RKO (cell line): Measurements from ENCODE around the gene NID1.
"Not testable (repeated sequence)": the region's sequence is repeated elsewhere in the genome, so short reads cannot be mapped to it uniquely, and the experiment has no call there.

ENCODE experiments used
- DNase-seq: peaks from one replicate; pipeline ENCODE4 v3.0.0-alpha.2; 2016; ENCODE audit warnings: low spot score

The NID1 gene

DNA sequence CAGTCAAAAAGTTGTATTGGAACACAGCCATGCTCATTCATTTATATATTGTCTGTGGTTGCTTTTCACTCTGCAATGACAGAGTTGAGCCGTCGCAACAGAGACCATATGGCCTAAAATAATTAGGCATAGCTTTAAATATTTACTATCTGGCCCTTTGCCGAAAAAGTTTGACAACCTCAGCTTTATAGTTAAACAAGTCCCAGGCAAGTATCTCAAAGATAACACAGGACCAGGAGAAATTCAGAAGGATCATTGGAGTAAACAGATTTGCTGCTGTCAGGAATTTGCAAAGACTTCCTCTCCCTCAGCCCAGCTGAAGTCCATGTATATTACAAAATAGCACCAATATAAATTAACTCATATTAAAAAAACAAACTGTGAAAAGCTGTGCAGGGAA, 34.4 kb downstream of the NID1 start:
- no peak for DNase-seq

DNA sequence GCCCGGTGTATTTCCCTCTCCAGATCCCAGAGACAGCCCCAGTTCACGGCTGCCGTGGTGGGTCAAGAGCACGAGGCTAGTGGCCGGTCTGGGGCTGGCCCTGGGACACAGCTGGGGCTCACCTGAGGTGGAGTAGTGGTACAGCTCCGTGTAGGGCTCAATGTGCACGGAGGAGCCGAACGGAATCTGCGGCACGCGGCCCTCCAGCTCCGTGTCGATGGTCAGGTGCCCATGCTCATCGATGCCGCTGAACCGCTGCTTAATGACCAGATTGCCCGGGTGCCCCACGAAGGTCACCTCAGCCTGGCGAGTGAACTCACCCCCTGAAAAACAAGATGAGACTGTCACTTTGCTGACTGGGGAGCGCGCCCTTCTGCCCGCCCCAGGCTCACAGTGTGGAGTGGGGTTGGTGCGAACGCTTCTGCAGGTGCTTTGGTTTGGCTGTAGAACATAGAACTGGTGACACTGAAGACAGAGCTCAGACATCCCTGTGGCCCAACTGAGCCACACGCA, 35.4 kb downstream of the NID1 start:
- no peak for DNase-seq

DNA sequence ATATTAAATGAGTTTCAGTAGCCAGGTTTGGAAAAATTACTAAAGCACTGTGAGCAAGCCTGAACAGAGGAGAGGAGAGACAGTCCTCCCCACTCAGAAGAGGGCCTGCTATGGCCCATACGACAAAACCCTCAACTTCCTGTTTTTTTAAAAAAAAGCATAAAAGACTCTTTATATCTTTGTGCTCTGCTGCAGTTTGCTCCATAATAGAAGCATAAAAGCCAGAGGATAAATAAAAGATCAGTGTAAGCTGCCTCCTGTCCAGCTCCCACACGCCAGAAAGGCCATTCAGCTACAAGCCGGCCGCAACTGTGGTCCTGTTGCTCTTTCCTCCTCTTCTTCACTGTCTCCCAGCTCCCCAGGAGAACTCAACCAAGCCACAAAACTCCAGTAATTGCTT, 37.8 kb downstream of the NID1 start:
- no peak for DNase-seq

DNA sequence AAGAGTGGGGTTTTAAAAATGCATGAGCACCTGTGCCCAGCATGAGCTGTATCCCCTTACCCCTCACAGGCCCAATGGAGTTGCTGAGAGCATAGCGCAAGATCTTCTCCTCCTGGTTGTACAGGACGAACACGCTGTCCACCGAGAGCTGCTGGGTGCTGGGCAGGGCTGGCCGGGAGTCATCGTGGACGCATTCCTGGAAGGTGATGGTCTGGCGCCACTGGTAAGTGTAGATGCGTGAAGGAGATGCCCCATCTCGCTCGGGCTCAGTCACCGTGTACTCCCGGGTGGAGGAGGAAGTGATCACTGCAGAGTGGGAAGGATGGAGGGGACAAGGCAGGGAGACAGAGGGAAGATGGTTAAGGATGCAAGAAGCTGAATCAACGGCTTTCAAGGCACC, 39.1 kb downstream of the NID1 start:
- no peak for DNase-seq

DNA sequence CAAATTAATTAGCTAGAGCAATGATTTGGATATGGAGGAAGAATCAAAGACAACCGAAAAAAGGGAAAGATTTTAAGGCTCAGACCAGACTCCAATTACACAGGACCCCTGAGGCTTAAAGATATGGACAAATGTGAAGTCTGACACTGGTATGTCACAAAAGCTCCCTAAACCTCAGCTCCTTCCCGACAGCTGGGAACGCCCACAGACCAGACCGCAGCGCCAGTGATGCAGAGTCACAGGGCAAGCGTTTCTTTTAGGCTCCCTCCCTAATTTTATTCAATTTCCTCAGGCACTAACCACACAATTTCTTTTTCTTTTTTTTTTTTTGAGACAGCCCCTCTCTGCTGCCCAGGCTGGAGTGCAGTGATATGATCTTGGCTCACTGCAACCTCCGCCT, 40.2 kb downstream of the NID1 start:
- DNase-seq = no peak

DNA sequence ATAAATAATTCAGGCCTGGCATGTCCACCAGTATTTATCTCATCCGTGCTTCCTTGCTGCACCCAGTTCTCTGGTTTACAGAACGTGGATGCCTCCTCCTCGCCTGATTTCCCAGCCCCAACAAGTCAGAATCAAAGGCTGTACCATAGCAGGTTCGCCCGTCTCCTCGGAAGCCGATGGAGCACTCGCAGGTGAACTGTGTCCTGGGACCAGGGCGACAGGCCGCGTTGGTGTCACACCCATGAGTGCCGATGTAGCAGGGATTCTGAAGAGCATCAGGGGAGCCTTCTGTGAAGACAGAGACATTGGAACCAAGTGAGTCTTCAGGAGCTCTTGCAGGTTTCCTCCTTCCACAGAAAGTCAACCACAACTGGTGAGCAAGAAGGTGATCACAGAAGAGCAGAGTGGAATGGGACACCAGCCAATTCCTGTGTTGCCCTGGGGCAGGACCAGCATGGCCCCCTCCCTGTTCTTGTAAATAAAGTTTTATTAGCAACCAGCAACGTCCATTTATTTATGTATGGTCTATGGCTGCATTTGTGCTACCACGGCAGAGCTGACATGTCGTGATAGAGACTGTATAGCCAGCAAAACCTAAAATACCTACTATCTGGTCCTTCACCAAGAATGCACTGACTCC, 40.8 kb downstream of the NID1 start:
- DNase-seq = no peak

DNA sequence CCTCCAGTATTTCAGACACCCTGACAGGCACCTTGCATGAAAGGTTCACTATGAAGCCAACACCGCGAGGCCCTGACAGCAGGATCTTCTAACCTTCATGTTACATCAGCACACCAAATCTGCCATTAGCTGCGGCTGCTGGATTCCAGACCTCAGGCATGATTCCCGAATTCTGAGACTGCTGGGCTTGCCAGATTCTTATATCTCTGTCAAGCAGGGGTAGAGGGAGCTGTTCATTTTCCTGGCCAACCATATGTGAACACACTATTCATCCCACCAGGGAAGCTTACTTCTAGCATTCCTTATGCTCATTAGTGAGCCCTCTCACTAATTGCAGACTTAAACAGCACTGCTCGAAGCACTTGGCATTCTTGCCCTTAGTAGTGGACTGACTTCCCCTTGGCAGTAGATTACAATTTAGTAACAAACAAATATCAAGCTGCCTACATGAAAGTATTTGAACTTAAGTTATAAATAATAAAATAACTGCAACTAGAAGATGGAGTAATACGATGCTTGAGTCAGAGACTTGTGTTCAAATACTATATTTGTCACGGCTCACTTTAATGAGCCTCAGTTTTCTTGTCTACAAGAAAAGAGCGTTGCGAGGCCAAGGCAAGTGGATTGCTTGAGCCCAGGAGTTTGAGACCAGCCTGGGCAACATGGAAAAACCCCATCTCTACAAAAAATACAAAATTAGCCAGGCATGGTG, 43.3 kb downstream of the NID1 start:
- no peak for DNase-seq

DNA sequence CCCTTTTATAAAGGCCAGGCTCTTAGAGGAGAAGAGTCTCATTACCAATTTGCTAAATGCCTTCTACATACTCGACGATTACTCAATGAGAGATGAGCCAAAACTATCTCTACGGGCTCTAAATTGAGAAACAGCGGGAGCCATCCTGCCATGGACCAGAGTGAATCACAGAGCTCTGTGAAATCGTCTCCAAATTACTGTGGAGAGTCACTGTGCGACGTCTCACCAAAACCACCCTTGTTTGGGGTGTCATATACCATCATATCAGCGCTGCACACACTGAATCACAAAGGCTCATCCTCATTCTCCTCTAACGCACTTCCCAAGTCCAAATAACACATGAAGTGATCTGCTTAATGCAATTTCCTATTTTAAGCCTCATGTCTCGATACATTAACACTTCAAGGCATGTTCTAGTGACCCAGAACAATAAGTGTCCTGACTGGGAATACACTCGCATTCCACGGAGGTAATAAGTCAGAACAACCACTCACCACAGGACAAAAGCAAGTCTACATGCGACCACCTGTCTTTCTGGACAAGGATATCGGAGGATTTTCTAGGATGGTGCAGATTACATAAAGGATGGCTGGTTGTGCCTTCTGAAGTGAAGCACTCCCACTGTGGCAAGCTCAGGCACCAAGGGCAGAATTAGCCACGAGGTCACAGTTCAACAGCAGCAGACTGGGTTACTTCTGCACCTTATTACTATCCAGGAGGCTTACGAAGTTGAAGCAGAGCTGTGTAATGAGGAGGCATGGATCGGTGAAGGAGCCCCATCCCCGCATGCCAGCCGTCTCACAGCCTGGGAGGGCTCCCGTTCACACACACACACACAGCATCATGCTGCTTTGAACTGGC, 44.3 kb downstream of the NID1 start:
- DNase-seq = no peak

DNA sequence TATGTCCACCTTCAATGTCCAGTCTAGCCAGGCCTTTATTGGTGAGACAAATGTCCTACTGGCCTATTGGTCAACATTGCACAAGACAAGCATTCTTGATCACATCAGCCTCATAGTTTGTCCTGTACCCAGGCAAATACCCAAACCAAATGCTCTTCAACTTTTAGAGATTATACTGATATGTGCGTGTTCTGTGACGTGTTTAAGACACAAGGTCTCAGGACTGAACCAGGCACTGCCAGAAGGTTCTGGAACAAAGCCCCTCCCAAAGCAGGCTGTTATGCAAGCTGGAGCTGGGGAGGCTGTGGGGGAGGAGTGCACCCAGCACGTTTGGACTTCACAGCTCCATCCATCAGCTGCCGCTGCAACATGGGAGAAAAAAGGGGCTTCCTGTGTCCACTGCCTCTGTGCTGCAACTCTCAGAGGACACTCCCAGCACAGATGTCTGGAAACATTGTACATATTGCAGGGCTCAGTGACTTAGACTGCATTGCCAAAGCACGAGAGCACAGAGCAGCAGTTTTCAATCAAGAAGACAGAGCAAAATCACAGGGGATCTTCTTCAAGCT, 45.9 kb downstream of the NID1 start:
- DNase-seq = no peak

DNA sequence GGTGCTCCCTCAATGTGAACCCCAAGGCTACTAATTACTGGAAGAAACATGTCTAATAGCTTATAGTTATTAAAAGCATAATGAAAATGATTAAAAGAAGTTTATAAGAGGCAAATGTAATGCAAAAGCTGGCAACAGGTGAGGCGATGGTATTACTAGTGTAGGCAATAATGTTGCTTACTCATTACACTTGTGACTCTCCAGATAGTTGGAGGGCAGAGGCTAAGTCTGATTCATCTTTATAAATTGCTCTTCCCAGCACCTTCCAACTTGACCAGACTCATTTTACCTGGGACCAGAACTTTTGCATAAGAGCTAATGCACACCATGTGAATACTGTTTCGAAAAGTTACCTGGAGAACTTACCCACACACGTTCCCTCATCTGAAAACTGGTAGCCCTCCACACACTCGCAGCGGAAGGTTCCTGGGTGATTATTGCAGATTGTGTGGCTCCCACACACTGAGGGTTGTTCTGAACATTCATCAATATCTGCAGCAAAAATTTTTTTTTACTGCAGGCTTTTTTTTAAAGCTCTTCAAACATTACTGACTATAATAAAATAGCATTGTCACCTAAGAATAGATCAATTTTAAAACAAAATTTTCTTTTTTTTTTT, 48.0 kb downstream of the NID1 start:
- DNase-seq = no peak

DNA sequence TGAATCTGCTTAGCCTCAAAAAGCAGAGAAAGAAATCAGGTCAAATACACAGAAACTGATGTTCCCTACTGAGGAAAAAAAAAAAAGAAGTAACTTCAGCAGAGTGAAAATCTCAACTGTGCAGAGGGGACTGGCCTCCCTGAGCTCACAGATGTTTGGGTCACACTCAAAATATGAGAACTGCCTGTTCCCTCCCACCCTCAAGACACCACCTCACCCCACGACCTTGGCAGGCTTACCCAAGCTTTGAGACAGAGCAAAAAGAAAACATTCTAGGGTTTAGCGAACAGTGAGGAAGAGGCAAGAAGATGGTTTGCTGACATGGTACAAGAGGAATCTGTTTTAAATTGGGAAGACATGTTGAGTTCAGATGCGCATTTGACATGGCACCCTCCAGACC, 48.8 kb downstream of the NID1 start:
- no peak for DNase-seq

DNA sequence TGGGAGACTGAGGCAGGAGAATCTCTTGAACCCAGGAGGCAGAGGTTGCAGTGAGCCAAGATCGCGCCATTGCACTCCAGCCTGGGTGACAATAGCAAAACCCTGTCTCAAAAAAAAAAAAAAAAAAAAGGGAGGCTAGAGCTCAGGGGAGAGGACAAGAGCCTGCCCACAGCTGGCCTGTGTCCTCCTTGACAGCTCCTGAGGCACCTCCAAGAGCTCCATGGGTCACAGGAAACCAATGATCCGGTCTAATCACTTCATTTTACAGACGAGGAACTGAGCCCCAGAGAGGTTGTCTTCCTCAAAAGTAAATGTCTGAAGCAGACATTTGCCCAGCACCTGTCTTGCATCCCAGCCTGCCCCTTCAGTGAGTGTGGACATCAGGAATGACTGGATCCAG, 49.4 kb downstream of the NID1 start:
- DNase-seq = no peak

DNA sequence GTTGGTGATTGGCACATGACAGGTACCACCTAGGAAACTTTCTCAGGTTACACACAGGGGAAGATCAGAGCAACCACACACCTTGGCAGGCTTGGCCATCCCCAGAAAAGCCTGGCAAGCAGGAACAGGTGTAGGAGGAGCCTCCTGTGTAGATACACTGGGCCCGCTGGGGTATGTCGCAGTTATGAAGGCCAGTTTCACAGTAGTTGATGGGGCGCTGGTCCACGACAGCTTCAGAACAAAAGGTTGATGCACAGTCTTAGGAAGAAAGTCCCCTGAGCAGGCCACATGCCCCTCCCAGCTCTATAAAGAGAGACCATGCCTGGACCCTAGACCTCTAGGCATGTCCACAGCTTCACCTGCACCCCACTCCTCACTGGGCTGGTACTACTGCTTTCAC, 51.6 kb downstream of the NID1 start:
- no peak for DNase-seq

DNA sequence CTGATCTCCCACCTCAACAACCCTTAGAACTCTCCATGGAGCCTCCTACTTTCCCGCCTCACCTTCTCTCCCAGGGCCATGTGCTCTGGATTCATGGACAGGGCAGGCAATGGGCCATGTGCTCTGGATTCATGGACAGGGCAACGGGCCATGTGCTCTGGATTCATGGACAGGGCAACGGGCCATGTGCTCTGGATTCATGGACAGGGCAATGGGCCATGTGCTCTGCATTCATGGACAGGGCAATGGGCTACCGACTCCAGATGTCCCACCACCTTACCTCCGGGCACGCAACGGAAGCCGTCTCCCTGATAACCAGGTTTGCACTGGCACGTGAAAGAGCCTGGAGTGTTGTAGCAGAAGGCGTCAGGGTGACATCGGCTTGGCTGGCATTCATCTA, 53.2 kb downstream of the NID1 start:
- no peak for DNase-seq

DNA sequence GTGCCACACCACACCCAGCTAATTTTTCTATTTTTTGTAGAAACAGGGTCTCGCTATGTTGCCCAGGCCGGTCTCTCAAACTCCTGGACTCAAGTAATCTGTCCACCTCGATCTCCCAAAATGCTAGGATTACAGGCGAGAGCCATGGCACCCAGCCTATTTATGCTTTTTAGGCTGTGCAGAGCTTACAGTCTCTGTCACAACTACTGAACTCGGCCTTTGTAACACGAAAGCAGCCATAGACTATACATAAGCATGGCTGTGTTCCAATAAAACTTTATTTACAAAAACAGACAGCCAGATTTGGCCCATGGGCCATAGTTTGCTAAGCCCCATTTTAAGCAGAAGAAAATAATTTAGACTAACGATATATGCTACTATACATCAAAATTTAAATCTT, 54.4 kb downstream of the NID1 start:
- no peak for DNase-seq

DNA sequence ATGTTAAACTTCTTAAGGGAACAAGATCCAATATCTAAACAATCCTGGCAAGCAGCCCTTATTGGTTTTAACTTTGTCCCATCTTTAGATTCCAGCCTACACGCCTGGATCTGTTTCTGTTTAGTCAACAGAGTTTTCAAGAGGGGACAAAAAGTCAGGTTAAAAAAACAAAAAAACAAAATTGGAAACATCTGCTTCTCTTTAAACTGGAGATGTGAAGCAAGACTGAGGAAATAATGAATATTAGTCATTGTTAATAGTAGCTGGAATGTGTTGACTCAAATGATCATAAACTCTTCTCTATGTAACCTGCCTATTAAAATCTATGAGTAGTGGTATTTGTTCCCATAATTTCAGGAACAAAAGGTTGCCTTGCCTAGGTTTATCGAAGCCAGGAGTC, 55.0 kb downstream of the NID1 start:
- no peak for DNase-seq

DNA sequence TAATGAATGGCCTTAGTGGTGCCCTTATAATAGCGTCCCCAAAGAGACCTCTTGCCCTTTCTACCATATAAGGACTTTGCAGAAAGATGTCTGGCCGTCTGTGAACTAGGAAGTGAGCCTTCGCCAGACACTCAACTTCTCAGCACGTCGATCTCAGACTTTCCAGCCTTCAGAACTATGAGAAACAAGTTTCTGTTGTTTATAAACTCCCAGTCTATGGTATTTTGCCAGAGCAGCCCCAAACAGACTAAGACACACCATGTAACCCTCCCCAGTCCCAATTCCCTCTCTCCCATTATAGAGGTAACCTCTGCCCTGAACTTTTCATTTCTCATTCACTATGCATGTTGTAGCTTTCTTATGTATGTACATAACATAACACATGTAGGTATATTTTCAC, 55.7 kb downstream of the NID1 start:
- no peak for DNase-seq

DNA sequence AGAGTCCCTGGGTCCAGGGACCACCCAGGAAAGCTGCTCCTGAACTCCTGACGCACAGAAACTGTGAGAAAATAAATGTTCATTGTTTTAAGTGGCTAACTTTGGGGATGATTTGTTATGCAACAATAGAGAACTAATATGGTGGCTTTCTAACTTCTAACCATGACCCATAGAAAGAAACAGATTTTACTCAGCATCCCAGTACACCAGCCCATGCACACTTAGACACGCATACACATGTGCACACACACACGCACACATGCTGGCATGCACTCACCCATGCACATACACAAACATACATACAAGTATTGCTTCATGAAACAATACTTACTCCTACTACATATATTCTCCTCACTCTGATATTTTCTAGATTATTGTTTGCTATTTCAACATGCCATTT, 57.1 kb downstream of the NID1 start:
- DNase-seq = no peak

DNA sequence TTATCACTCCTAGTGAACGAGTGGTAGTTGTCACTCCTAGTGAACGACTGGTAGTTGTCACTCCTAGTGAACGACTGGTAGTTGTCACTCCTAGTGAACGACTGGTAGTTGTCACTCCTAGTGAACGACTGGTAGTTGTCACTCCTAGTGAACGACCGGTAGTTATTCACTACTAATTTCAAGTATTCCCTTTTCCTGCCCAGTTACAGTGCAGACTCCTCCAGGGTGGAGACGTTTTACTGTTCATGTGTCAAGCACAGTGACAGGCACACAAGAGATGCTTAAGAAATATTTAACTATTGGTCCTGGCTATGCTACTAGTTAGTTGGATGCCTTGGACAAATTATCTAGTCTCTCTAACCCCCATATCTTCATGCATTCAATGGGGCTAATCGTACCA, 61.8 kb downstream of the NID1 start:
- DNase-seq = not testable (repeated sequence)

DNA sequence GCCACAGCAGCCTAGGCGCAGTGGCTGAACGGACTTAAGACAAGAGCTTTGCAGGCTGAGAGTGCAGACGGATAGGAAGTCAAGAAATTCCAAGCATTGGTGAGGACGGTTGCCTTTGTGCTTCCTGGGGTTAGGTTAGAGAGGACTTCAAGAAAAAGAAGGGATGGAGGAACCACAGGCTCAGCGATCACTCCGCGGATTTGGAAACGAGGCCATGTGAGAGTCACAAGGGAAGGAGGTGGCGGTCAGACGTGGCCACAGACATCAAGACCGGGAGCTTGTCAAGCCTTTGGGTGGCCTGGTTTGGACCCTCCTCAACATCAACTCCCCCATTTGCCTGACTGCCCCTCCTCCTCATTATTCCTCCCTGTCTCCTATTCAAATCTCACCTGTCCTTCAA, 62.3 kb downstream of the NID1 start:
- no peak for DNase-seq

DNA sequence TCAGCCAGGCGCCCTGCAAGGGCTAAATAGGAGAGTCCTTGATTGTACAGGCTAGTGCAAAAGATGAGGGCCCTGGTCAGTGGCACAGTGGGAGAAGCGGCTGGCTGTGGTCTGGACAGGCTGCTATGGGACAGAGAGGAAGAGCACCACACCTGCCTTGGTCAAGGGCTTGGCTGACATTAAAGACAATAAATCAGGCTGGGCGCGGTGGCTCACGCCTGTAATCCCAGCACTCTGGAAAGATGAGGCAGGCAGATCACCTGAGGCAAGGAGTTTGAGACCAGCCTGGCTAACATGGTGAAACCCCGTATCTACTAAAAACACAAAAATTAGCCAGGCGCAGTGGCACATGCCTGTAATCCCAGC, 62.9 kb downstream of the NID1 start:
- DNase-seq = no peak

DNA sequence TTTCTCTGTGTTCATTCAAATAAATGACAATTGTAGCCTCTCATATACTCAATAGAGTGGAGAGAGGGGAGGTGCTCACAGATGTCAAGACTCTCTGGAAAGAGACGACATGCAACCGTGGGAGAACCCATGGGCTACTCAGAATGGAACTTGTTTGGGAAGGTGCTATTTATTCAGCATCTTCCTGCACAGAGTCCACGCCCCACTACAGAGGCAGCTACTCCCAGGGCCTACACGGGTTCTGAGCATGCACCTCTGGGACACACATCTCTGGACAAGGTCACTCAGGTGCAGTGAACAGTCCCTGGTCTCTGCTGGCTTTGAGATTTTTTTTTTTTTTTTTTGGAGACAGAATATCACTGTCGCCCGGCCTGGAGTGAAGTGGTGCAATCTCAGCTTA, 64.1 kb downstream of the NID1 start:
- no peak for DNase-seq
